Measurements from ENCODE around the gene PPP1R10. TPM values are rescaled to one million over a fixed set of nuclear protein-coding genes. Genes with fewer than 3 reads are reported as not detected.
A peak's percentile ranks its signal among the peaks of the same experiment; 100 is the strongest.

Gene PPP1R10
- total RNA-seq, 1 experiment from 2014 or later = 29.5 TPM

DNA sequence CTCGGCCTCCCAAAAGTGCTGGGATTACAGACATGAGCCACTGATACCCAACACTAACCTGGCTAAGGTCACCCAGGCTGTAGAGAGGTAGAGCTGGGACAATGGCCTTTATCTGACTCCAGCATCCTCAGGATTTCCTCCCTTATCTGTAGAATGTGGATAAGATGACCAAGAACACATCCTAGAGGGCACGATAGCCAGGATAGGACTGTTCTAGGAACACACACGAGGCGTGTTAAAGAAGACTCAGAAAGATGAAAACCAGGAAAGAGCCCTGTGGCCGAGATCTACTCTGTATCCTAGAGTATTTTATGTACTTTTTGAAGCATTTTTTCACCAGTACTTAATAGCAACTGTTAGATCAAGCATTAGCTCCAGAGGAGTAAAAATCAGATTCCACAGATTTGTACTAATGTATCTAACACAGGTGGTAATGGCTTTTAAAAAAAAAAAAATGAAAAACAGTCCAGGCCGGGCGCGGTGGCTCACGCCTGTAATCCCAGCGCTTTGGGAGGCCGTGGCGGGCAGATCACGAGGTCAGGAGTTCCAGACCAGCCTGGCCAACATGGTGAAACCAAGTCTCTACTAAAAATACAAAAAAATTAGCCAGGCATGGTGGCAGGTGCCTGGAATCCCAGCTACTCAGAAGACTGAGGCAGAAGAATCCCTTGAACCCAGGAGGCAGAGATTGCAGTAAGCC lies 17.3 kb downstream of the PPP1R10 start:
- no peak for DNase-seq (ENCODE audit: low read depth)

DNA sequence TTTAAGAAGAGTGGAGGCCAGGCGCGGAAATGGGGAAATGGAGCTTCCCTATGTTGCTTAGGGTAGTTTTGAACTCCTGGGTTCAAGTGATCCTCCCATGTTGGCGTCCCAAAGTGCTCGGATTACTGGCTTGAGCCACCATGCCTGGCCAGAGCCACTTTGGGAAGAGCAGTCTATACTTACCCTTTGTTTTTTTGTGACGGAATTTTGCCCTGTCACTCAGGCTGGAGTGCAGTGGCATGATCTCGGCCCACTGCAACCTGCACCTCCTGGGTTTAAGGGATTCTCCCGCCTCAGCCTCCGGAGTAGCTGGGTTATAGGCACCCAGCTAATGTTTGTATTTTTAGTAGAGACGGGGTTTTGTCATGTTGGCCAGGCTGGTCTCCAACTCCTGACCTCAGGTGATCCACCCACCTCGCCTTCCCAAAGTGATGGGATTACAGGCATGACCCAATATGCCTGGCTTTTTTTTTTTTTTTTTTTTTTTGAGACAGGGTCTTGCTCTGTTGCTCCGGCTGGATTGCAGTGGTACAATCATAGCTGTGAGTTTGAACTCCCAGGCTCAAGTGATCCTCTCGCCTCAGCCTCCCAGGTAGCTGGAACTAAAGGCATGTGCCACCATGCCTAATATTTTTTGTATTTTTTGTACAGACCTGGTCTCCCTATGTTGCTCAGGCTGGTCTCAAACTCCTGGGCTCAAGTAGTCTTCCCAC lies 18.0 kb downstream of the PPP1R10 start:
- no peak for DNase-seq (ENCODE audit: low read depth)

- DNase-seq (ENCODE audit: low read depth) = peak; percentile 71
Observed at GRCh38 chr6:30597315-30598144, 19.5 kb downstream of the PPP1R10 start.

DNA sequence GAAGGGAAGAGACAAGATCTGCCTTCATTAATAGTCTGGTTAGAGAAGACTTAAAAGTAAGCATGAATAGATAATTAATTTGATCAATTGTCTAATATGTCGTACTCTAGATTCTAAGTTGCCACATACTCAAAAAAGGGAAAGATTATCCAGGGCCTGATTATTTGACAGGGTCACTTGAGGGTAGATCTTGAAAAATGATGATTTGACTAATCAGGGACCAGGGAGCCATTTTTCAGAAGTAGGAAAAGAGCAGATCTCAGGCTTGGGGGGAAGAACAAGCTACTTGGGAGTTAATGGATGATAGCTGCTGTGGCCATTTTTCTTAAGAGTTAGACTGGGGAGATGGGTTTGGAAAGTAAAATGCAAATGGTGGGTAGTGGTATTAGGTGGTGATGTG lies 24.8 kb downstream of the PPP1R10 start:
- DNase-seq (ENCODE audit: low read depth) = no peak

- DNase-seq (ENCODE audit: low read depth) = no peak
Observed at GRCh38 chr6:30591008-30591407, 26.0 kb downstream of the PPP1R10 start.

DNA sequence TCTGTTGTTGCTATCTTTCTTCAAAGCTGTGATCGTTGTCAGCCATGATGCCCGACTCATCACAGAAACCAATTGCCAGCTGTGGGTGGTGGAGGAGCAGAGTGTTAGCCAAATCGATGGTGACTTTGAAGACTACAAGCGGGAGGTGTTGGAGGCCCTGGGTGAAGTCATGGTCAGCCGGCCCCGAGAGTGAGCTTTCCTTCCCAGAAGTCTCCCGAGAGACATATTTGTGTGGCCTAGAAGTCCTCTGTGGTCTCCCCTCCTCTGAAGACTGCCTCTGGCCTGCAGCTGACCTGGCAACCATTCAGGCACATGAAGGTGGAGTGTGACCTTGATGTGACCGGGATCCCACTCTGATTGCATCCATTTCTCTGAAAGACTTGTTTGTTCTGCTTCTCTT lies 26.5 kb downstream of the PPP1R10 start:
- no peak for DNase-seq (ENCODE audit: low read depth)

- DNase-seq (ENCODE audit: low read depth) = no peak
Observed at GRCh38 chr6:30589754-30590358, 27.2 kb downstream of the PPP1R10 start.

DNA sequence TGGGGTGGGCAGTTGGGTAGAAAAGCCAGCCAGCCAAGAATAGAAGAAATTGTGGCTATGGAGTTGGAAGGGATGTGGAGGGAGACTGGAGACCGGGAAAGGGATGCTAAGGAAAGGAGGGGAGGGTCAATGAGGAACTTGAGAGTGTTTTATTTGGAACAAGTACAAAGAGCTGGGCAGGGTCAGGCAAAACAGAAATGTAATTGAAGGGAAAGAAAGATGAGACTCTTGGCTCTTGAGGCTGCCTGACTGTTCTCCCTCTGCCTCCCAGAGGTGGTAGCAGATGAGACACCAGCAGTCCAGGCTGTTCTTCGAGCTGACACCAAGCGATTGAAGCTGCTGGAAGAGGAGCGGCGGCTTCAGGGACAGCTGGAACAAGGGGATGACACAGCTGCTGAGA lies 33.1 kb downstream of the PPP1R10 start:
- DNase-seq (ENCODE audit: low read depth) = no peak

GRCh38 chr6:30578051-30578450 lies 39.0 kb downstream of the PPP1R10 start:
- no peak for DNase-seq (ENCODE audit: low read depth)

GRCh38 chr6:30573113-30573512 lies 43.9 kb downstream of the PPP1R10 start:
- DNase-seq (ENCODE audit: low read depth) = no peak

DNA sequence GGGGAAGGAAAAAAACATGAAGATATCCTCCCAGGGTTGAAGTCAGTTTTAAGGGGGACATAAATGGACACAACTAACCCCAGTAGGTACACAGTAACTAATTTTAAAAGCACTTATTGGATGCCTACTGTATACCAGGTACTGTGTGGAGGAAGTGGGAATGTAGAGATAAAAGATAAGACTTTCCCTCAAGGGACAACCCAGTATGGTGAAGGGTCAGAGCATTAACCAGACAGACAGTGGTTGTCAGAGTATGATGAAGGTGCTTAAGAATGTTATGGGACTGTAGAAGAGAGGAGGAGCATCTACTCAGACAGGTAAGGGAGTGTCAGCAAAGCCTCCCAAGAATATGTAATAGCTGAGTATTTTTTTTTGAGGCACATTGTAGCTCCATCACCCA lies 44.9 kb downstream of the PPP1R10 start:
- DNase-seq (ENCODE audit: low read depth) = no peak

- no peak for DNase-seq (ENCODE audit: low read depth)
Observed at GRCh38 chr6:30571762-30572082, 45.3 kb downstream of the PPP1R10 start.

- peak; percentile 95 for DNase-seq (ENCODE audit: low read depth)
Observed at GRCh38 chr6:30571075-30571761, 45.8 kb downstream of the PPP1R10 start, which contains the start of gene ABCF1. Gene ABCF1, plus strand, starts transcription at chr6:30571442. Its CDS starts 46 bp downstream, at chr6:30571488.

- DNase-seq (ENCODE audit: low read depth) = no peak
Observed at GRCh38 chr6:30570740-30571074, 46.3 kb downstream of the PPP1R10 start.

DNA sequence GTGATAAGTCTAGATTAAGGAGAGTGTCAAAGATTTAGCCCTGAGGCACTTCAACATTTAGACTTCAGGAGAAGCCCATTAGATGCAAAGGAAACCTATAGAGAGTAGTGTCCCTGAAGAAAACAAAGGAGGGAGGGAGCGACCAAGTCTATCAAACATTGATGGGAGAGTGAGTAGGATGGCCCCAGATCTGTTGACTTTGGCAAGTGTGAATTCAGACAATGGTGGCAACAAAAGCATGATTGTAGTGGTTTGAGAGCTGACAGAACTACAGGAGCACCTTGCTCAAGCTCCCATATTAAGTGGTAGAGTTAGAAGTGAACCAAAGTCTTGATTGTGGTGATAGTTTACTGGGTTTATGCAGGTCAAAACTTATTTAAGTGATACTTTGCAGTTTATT lies 46.8 kb downstream of the PPP1R10 start:
- DNase-seq (ENCODE audit: low read depth) = no peak

GRCh38 chr6:30568245-30568644 lies 48.8 kb downstream of the PPP1R10 start:
- DNase-seq (ENCODE audit: low read depth) = no peak

DNA sequence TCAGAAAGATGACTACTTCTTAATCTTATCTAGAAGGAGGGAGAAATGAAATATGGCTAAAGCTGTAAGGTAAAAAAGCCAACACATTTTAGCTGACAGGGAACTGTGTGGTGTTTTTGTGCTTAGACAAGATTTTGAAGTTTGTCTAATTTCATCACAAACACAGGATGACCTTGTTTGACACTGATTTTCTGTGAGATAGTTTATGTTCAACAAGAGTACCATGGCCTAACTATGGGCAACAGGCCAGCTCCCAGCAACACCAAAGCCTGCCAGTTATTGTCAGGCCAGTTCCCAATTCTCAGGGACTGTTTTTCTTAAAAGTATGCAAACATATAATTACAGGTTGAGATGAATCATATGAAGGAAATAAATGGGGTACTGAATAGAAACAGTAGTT lies 51.3 kb downstream of the PPP1R10 start:
- DNase-seq (ENCODE audit: low read depth) = no peak

GRCh38 chr6:30564114-30564513 lies 52.9 kb downstream of the PPP1R10 start:
- no peak for DNase-seq (ENCODE audit: low read depth)

DNA sequence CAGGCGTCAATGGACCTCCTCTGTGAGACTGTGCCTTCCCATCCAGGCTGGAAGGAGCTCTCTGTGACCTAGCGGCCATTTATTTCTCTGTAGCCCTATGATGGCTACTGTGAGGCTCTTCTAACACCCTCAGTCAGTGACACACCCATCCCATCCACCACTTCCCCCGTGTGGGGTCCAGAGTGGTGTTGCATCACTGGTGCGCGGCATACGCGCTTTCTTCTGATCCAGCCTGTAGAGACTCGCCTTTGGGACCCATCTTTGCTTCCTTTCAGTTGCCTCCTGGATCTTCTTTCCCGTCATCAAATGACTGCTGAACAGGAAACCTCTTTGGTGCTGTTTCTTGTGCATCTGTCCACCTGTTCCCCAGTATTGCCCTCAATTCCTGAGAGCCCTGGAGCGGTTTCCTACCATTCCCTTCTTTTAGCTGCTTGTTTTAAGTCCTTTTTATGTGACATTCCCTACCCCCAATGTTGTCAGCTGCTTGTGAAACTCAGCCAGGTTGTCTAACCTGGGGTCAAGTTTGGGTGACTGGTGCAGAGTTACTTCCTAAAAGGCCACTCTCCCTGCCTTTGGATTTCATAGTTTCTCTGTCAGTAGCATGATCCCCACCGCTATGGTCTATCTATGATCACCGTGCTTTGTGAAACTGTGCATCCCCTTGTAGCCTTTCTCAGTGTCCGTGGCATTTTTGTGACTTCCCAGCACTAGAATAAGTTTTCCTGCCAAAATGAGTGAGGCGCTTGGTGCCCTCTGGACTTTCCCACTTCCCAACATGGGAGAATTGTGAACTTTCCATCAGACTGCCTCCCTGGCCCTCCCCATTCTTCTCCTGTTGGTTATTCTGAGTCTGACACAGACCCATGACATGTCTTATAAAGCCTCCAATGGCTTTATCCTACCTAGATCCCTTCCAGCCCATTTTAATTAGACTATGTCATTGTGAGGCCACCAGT lies 54.3 kb downstream of the PPP1R10 start:
- no peak for DNase-seq (ENCODE audit: low read depth)

DNA sequence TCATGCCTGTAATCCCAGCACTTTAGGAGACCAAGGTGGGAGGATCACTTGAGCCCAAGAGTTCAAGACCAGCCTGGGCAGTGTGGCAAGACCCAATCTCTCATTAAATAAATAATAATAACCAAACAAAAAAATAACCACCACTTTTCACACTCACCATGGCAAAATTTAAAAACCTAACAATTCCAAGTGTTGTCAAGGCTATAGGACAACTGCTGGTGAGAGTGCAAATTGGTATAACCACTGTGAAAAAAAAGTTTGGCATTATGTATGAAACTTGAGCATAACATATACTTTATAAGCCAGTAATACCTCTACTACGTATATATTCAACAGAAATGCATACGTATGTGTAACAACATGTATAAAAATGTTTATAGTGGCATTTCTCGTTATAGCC lies 56.1 kb downstream of the PPP1R10 start:
- DNase-seq (ENCODE audit: low read depth) = no peak

All from HT1080 (cell line).